ENCODE results near the gene SPIN3. TPM values are rescaled to one million over a fixed set of nuclear protein-coding genes. Genes with fewer than 3 reads are reported as not detected.
"Not testable (repeated sequence)": the region's sequence is repeated elsewhere in the genome, so short reads cannot be mapped to it uniquely, and the experiment has no call there.

SPIN3 gene
- total and polyA plus RNA-seq, 4 donors, result 2.7 to 9.2 (median 3.6) TPM

- H3K9ac ChIP-seq (ENCODE audit: low read depth in 1 of 2, low read length in 2 of 2); H3K27me3 ChIP-seq (ENCODE audit: control insufficient read depth in 4 of 4, insufficient read depth in 4 of 4, low read length in 3 of 4); H3K4me3 ChIP-seq (ENCODE audit: low read depth in 1 of 3, low read length in 3 of 3); H3K9me3 ChIP-seq (ENCODE audit: control insufficient read depth in 4 of 4, low read length in 3 of 4); H3K36me3 ChIP-seq (ENCODE audit: control insufficient read depth in 4 of 4, insufficient read depth in 3 of 4, low read depth in 1 of 4, low read length in 3 of 4); DNase-seq (ENCODE audit: low spot score); H3K4me1 ChIP-seq (ENCODE audit: control insufficient read depth in 4 of 4, insufficient read depth in 4 of 4, low read length in 3 of 4); H3K27ac ChIP-seq (ENCODE audit: low read depth in 1 of 2, low read length in 2 of 2): not testable (repeated sequence)
- peak in 1 of 2 donors; percentile 55 for TF ChIP-seq HNF4A (conservative IDR thresholded peaks at IDR 0.05)
- TF ChIP-seq YY1 (IDR thresholded peaks at IDR 0.05), result peak; percentile 43
- peak in 1 of 2 donors; percentile 22 for TF ChIP-seq RXRA (IDR thresholded peaks at IDR 0.05)
- peak; percentile 25 for TF ChIP-seq MAX (IDR thresholded peaks at IDR 0.05)
- TF ChIP-seq FOXA2 (IDR thresholded peaks at IDR 0.05), result peak; percentile 26
- peak; percentile 28 for TF ChIP-seq ZBTB33 (IDR thresholded peaks at IDR 0.05)
- peak in 1 of 2 donors; percentile 78 for TF ChIP-seq JUND (IDR thresholded peaks at IDR 0.05)
- 28% methylated on average over 2 of the region's 2 CpGs for WGBS
These were observed 49.1 kb downstream of the SPIN3 start for GRCh38 chrX:56946201-56946600.

- not testable (repeated sequence) for DNase-seq (ENCODE audit: low spot score); H3K4me1 ChIP-seq (ENCODE audit: control insufficient read depth in 4 of 4, insufficient read depth in 4 of 4, low read length in 3 of 4); H3K9ac ChIP-seq (ENCODE audit: low read depth in 1 of 2, low read length in 2 of 2); H3K27me3 ChIP-seq (ENCODE audit: control insufficient read depth in 4 of 4, insufficient read depth in 4 of 4, low read length in 3 of 4); H3K27ac ChIP-seq (ENCODE audit: low read depth in 1 of 2, low read length in 2 of 2); H3K4me3 ChIP-seq (ENCODE audit: low read depth in 1 of 3, low read length in 3 of 3); H3K36me3 ChIP-seq (ENCODE audit: control insufficient read depth in 4 of 4, insufficient read depth in 3 of 4, low read depth in 1 of 4, low read length in 3 of 4); H3K9me3 ChIP-seq (ENCODE audit: control insufficient read depth in 4 of 4, low read length in 3 of 4)
- WGBS, result 57% methylated on average over 4 of the region's 4 CpGs
These were observed 50.1 kb downstream of the SPIN3 start for GRCh38 chrX:56945226-56945625.

- H3K9me3 ChIP-seq (ENCODE audit: control insufficient read depth in 4 of 4, low read length in 3 of 4), result no peaks in the 10 kb centered on the region
- H3K27ac ChIP-seq (ENCODE audit: low read depth in 1 of 2, low read length in 2 of 2), result no peak overlapping the region
- H3K36me3 ChIP-seq (ENCODE audit: control insufficient read depth in 4 of 4, insufficient read depth in 3 of 4, low read depth in 1 of 4, low read length in 3 of 4), result no peaks in the 10 kb centered on the region
- H3K9ac ChIP-seq (ENCODE audit: low read depth in 1 of 2, low read length in 2 of 2), result no peak overlapping the region
- H3K4me1 ChIP-seq (ENCODE audit: control insufficient read depth in 4 of 4, insufficient read depth in 4 of 4, low read length in 3 of 4), result peaks cover 0 to 5% (median 1%) of the 10 kb centered on the region in 4 donors
- DNase-seq (ENCODE audit: low spot score), result no peak
- TF ChIP-seq GABPA (IDR thresholded peaks at IDR 0.05 in 1 of 2, conservative IDR thresholded peaks at IDR 0.05 in 1 of 2), result no peak
- no peak for TF ChIP-seq ZBTB33 (IDR thresholded peaks at IDR 0.05)
- TF ChIP-seq CTCF (IDR thresholded peaks at IDR 0.05; ENCODE audit: low read depth, low read length, missing input control), result no peak
- peak in 1 of 2 donors; percentile 27 for TF ChIP-seq HNF4A (conservative IDR thresholded peaks at IDR 0.05)
- no peak for TF ChIP-seq HNF4G (IDR thresholded peaks at IDR 0.05)
- no peak for TF ChIP-seq NR2F2 (IDR thresholded peaks at IDR 0.05)
- TF ChIP-seq RAD21 (IDR thresholded peaks at IDR 0.05), result no peak
- TF ChIP-seq FOXA2 (IDR thresholded peaks at IDR 0.05), result peak; percentile 62
- TF ChIP-seq RXRA (IDR thresholded peaks at IDR 0.05), result no peak
- TF ChIP-seq MAX (IDR thresholded peaks at IDR 0.05), result no peak
- TF ChIP-seq YY1 (IDR thresholded peaks at IDR 0.05), result no peak
- no peak for TF ChIP-seq REST (IDR thresholded peaks at IDR 0.05)
- no peak for TF ChIP-seq TAF1 (conservative IDR thresholded peaks at IDR 0.05)
- TF ChIP-seq FOXA1 (IDR thresholded peaks at IDR 0.05), result peak; percentile 24
- TF ChIP-seq EGR1 (IDR thresholded peaks at IDR 0.05; ENCODE audit: low read depth in 2 of 2), result no peak
- 59% methylated on average over 3 of the region's 3 CpGs for WGBS
- no peaks in the 10 kb centered on the region for H3K27me3 ChIP-seq (ENCODE audit: control insufficient read depth in 4 of 4, insufficient read depth in 4 of 4, low read length in 3 of 4)
- no peak overlapping the region for H3K4me3 ChIP-seq (ENCODE audit: low read depth in 1 of 3, low read length in 3 of 3)
These were observed 52.1 kb downstream of the SPIN3 start for GRCh38 chrX:56943264-56943663.

All from liver (tissue), 9 donors.